ENCODE data around the gene FCHSD2.

The FCHSD2 gene

DNA sequence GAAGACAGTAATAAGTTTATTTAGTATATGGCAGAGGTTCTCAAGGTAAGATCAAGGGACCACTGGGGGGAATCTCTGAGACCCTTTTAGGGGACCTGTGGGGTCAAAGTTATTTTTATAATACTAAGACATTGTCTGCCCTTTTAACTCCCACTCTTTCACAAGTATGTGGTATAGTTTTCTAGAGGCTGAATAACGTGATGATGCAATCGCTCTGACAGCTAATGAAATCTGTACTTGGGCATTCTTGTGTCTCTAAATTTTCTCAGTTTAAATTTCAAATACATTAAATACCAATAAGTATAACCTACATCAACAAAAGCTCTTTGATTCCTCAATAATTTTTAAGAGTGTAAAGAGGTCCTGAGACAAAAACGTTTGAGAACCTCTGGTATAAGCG is 180.0 kb downstream of the FCHSD2 start:
- DNase-seq, result no peak

GRCh38 chr11:72959998-72960731 is 182.0 kb downstream of the FCHSD2 start:
- DNase-seq, result no peak

DNA sequence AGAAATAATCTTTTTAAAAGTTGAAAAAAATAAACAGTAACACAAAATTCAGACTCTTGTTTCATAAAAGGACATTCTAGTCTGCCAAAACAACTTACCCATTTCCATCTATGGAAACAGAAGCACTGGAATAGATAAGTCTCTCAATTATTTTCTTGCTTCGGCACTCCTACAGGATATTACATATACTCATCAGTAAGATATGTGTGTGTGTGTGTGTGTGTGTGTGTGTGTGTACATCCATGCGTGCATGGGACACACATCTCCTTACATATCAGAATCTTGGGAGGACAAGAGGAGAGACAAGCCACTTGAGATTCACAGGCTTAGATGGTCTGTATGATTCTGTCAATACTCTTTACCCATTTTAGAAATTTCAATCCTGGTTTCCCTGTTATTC is 183.3 kb downstream of the FCHSD2 start:
- no peak for DNase-seq

GRCh38 chr11:72955466-72955865 is 186.7 kb downstream of the FCHSD2 start:
- no peak for DNase-seq

DNA sequence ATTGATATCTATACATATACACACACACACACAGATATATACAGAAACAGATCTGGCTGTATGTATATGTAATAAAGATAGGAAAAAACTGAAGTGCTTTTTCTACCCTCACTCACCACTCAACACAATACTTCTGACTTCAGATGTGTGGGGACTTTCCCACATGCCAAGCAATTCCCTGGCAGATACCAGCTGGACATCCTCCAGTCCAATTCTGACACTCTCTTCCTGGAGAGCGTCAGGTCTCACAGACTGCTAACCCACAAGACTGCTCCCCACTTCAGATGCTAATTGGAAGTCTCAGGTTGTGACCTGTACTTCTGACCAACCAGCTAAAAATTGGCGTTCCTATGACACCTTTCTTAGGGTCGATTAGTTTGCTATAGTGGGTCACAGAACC is 187.3 kb downstream of the FCHSD2 start:
- no peak for DNase-seq

DNA sequence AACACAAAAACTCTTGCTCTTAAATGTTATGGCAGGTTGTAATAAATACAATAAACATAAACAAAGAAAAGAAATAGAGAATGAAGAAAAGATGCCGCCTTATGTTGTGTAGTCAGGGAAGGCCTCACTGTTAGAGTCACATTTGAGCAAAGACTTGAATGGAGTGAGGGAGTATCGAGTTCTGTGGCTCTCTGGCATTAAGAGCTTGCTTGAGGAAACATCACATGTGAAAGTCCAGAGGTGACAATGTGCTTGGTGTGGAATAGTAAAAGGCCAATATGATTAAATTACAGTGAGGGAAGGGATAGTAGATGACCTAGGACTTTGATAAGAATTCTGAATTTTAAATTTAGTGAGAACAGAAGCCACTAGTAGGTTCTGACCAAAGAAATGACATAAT is 188.5 kb downstream of the FCHSD2 start:
- DNase-seq, result no peak

DNA sequence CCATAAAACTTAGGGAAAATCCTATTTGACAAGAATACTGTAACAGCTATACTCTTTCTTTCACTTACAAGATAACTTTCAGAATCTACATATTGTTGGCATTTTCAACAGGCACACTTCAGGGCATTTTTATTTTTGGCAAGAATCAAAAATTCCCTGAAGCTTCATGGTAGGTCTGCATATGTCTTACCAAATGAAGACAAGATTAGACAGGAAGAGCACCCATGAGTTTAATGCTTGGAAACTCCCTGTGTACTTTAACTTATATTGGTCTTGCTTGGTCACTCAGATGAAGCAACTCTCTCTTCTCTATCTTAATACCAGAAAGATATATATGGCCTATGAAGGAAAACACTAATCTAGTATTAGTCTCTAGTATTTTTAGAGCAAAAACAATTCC is 190.2 kb downstream of the FCHSD2 start:
- DNase-seq, result no peak

- DNase-seq, result no peak
Observed at GRCh38 chr11:72951193-72951592, 190.9 kb downstream of the FCHSD2 start.

DNA sequence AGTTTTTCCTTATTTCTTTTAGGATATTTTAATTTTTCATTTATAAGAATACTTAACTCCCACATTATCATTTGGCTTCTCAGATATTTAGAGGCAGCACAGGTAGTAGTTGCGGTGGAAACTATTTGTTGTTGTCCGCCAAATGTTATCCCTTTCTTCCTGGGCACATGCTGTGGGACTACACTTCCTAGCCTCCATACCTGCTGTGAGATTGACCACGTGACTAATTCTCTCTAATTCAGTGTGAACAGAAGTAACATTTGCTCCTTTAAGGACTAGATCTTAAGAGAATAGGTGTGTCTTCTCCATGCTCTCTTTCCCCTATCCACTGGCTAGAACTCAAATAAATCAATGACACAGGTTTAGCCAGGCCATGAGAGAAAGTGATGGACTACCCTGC is 191.4 kb downstream of the FCHSD2 start:
- no peak for DNase-seq

DNA sequence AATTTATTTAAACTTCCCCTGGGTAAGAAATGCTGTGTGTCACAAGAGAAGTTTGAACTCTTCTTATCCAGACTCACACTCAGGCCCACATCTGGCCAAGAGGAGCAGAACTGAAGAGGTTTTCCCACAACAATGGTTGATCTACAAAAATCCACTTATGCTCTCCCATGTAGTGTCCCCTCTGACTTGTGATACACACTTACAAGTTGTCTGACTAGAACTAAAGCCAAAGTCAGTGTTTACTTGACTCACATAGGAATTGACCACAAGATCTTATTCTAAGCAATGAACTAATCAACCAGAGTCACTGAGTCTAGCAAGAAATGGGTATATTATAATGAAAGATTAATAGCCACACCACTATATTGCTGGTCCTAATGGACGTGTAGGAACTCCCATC is 194.9 kb downstream of the FCHSD2 start:
- DNase-seq, result no peak

- DNase-seq, result no peak
Observed at GRCh38 chr11:72943664-72944063, 198.5 kb downstream of the FCHSD2 start.

DNA sequence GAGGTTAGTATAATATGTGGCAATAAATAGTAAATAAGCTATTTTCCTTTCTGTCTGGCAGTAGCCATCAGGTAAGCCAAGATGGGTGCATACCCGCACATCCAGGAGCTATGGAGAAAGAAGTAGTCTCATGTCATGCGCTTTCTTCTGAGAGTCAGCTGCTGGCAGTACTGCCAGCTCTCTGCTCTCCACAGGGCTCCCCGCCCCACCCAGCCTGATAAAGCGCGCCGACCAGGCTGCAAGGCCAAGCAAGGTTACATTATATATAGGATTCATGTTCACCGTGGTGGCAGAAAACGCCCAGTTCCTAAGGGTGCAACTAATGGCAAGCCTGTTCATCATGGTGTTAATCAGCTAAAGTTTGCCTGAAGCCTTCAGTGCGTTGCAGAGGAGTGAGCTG is 201.7 kb downstream of the FCHSD2 start:
- no peak for DNase-seq

DNA sequence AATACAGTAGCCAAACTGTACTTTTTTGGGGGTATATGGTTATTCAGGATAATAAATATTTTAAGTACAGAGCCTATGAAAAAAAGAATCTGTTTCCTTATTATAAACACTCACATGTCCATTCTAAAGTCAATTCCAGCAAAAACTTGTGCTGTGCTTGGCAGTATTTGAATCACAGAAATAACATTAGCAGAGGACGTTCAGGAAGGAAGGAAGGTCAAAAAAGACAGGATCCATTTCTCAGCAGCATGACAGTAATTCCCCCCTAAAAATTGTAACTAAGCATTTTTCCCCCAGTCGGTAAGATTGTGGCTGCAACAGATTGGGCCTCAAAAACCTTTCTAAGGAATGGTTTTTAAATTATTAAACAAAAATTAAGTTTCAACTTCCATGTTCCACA is 203.1 kb downstream of the FCHSD2 start:
- no peak for DNase-seq

GRCh38 chr11:72937439-72937838 is 204.7 kb downstream of the FCHSD2 start:
- DNase-seq, result no peak

DNA sequence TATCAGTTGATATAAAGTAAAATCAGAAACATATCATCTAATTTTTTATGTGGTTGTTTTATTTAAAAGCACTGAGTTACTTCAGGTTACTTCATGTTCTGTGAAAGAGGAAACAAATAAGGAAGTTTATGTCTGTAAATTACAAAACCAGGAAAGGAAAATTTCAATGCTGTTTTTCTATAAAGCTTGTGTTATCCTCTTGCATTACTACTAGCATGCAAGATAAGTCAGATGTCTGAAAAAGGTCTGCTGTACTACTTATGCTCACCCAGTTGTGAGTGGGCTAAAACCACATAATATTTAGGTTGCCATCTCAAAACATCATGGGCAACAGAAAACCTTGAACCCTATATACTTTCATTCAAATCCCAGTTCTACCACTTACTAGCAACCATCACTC is 206.4 kb downstream of the FCHSD2 start:
- DNase-seq, result no peak

- DNase-seq, result no peak
Observed at GRCh38 chr11:72932132-72932570, 210.0 kb downstream of the FCHSD2 start.

DNA sequence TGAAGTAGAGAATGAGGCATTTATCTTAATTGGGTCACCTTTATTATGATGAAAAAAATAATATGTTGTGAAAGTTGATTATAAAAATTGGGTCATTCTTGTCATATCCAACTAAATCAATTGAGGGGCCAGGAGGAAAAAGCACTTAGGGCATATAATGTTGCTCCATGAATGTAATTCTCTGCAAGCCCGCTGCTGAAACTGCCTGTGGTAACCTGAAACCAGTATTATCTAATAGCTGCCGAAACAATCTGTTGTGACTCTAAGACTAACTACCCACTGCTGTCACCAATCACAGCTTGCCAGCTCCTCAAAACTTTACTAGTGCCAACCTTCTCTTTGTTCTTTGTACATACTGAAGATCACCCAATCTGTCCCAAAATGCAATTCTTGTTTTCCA is 212.1 kb downstream of the FCHSD2 start:
- no peak for DNase-seq

GRCh38 chr11:72929256-72929655 is 212.9 kb downstream of the FCHSD2 start:
- DNase-seq, result no peak

GRCh38 chr11:72927380-72927779 is 214.7 kb downstream of the FCHSD2 start:
- DNase-seq, result no peak

GRCh38 chr11:72926076-72926475 is 216.0 kb downstream of the FCHSD2 start:
- DNase-seq, result no peak

DNA sequence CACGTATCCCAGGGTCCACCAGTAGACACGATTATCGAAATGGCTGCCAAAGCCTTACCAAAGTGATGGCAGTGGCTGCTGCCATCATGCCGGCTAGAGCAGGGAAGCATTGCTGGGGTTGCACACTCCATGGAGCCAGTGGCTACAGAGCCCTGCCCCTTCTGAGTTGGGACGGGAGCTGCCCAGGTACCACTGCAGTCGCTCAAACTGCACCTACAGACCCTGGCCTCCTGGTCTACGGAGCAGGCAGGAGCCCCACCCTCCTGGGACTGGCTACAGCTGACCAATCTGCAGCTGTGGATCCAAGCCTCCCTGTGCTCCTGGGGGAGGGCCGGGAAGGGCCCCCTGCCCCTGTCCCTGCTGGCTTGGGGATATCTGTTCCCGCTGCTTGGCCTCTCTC is 216.5 kb downstream of the FCHSD2 start:
- no peak for DNase-seq

DNA sequence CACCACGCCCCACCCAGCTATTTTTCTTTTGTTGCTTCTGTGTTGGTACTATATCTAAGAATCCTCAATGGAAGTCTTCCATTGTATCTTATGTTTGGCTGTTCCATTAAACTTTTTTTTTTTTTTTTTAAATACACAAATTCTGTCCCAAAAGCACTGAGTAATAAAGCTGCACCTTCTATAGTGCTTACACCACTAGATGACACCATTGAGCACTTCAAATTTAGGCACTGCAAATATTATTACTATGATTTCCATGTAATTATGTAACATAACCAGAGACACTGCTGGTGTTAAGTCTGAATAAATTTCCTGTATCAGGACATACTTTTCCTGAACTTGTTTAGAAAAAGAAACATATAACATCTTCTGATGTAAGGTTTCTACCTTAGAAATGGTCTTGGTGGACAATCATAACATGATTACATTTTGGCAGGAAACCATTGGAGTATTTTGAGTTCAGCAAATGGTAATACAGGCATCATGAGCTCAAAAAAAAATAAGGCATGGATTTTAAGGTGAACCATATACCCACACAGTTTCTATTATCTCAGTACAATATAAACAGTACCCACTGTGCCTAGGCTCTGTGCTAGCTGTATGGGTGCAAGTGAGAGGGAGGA is 217.4 kb downstream of the FCHSD2 start:
- peak; percentile 52 for DNase-seq

GRCh38 chr11:72921028-72921716 is 220.9 kb downstream of the FCHSD2 start:
- DNase-seq, result no peak

DNA sequence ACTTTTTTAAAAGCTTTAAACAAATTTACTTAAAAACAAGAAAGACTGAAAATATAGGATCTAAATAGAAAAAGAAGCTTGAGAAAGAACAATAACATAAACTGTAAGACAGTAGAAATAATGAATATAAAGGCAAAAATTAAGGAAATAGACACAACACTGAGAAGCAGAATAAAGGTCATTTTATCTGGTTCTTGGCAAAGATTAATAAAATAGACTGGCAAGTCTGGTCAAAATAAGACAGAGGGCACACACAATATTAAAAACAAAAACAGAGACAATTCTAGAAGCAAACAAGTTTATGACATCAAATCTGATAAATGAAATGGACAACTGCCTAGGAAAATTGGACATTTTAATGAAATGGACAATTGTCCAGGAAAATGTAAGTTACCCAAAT is 222.1 kb downstream of the FCHSD2 start:
- no peak for DNase-seq
